Head of caudate nucleus (tissue), 42 donors: ENCODE data around the gene ASTN2.

Experiments
- DNase-seq, 42 donors: peaks; one replicate each; pipeline versions ENCODE4 v3.0.0 to v3.0.0-alpha.2; 2020 to 2021; ENCODE audit warnings: mixed read lengths in 7 of 42
- intact Hi-C: fragments of 100-400 bp; cut with DNase I; formaldehyde crosslinking; loops from one replicate; pipeline ENCODE4 v1.15.0; 2022

The ASTN2 gene

GRCh38 chr9:116450378-116451139 lies 964.3 kb downstream of the ASTN2 start:
- intact Hi-C loops, result no loop called here
- no peak for DNase-seq

GRCh38 chr9:116449949-116450348 lies 964.9 kb downstream of the ASTN2 start:
- DNase-seq, result no peak
- intact Hi-C loops, result no loop called here

GRCh38 chr9:116448431-116448830 lies 966.4 kb downstream of the ASTN2 start:
- no peak for DNase-seq
- intact Hi-C loops, result no loop called here

- intact Hi-C loops, result no loop called here
- no peak for DNase-seq
These were observed 966.9 kb downstream of the ASTN2 start for GRCh38 chr9:116447934-116448333.

- DNase-seq, result no peak
- intact Hi-C loops, result no loop called here
These were observed 972.3 kb downstream of the ASTN2 start for GRCh38 chr9:116442528-116442927.

GRCh38 chr9:116437411-116438370 lies 977.2 kb downstream of the ASTN2 start:
- intact Hi-C loops, result no loop called here
- DNase-seq, result no peak

GRCh38 chr9:116436121-116436520 lies 978.7 kb downstream of the ASTN2 start:
- intact Hi-C loops, result no loop called here
- no peak for DNase-seq

- intact Hi-C loops, result no loop called here
These were observed 979.2 kb downstream of the ASTN2 start for GRCh38 chr9:116435706-116436105.

GRCh38 chr9:116434314-116434713 lies 980.5 kb downstream of the ASTN2 start:
- no peak for DNase-seq
- intact Hi-C loops, result no loop called here

More at GRCh38 chr9:116435706-116436105, 979.2 kb downstream of the ASTN2 start:
- DNase-seq, result no peak

- no peak for DNase-seq
- intact Hi-C loops, result no loop called here
These were observed 982.8 kb downstream of the ASTN2 start for GRCh38 chr9:116432051-116432450.

GRCh38 chr9:116430849-116431248 lies 984.0 kb downstream of the ASTN2 start:
- intact Hi-C loops, result no loop called here
- DNase-seq, result no peak

- intact Hi-C loops, result no loop called here
- no peak for DNase-seq
These were observed 989.6 kb downstream of the ASTN2 start for GRCh38 chr9:116425244-116425643.

GRCh38 chr9:116423149-116423548 lies 991.7 kb downstream of the ASTN2 start:
- DNase-seq, result no peak
- intact Hi-C loops, result no loop called here

- DNase-seq, result no peak
- intact Hi-C loops, result no loop called here
These were observed 992.5 kb downstream of the ASTN2 start for GRCh38 chr9:116422119-116422979.

GRCh38 chr9:116420993-116421538 lies 993.8 kb downstream of the ASTN2 start:
- DNase-seq, result no peak
- intact Hi-C loops, result no loop called here

- intact Hi-C loops, result no loop called here
- no peak for DNase-seq
These were observed 995.7 kb downstream of the ASTN2 start for GRCh38 chr9:116419181-116419580.

GRCh38 chr9:116417464-116417863 lies 997.4 kb downstream of the ASTN2 start:
- intact Hi-C loops, result no loop called here

GRCh38 chr9:116416421-116416820 lies 998.4 kb downstream of the ASTN2 start:
- intact Hi-C loops, result no loop called here

More at GRCh38 chr9:116417464-116417863, 997.4 kb downstream of the ASTN2 start:
- DNase-seq, result no peak

GRCh38 chr9:116414374-116414773 lies 1000.5 kb downstream of the ASTN2 start:
- intact Hi-C loops, result no loop called here
- DNase-seq, result no peak

More at GRCh38 chr9:116416421-116416820, 998.4 kb downstream of the ASTN2 start:
- DNase-seq, result no peak
